WTC11 (cell line): Measurements from ENCODE around the gene KLC4. TPM values are rescaled to one million over a fixed set of nuclear protein-coding genes. Genes with fewer than 3 reads are reported as not detected.

Experiments used
- ATAC-seq: fragments of 200-7000 bp; cut with Tn5 transposase; 2 replicates; pipeline ENCODE4 v1.10.0; 2021; ENCODE audit warnings: mild to moderate bottlenecking, moderate library complexity
- CTCF ChIA-PET: fragments of 300-600 bp; sonication (Branson Sonifier 250); formaldehyde crosslinking; loops from one replicate; lab custom pipeline; 2021; ENCODE audit warnings: antibody characterized with exemption; lab: Charles Lee
- POLR2A ChIA-PET: fragments of 350-600 bp; sonication (Branson Sonifier 250); formaldehyde crosslinking; loops from one replicate; lab custom pipeline; 2021; ENCODE audit warnings: antibody characterized with exemption; lab: Charles Lee
- DNase-seq: peaks from one replicate; pipeline ENCODE4 v3.0.0; 2021; ENCODE audit warnings: low spot score
- H3K27ac Mint-ChIP-seq: 2 replicates; pipeline ENCODE4 v1.8.0; 2021; ENCODE audit warnings: mixed read lengths
- H3K27me3 Mint-ChIP-seq: 2 replicates; pipeline ENCODE4 v1.8.0; 2021; ENCODE audit warnings: low read depth, mild to moderate bottlenecking, moderate library complexity, mixed read lengths
- H3K36me3 Mint-ChIP-seq: 2 replicates; pipeline ENCODE4 v1.8.0; 2021; ENCODE audit warnings: mixed read lengths
- H3K4me1 Mint-ChIP-seq: 2 replicates; pipeline ENCODE4 v1.8.0; 2022; ENCODE audit warnings: mixed read lengths
- H3K4me3 Mint-ChIP-seq: 2 replicates; pipeline ENCODE4 v1.8.0; 2021; ENCODE audit warnings: mild to moderate bottlenecking, moderate library complexity, mixed read lengths
- H3K9me3 Mint-ChIP-seq: 2 replicates; pipeline ENCODE4 v1.8.0; 2021; ENCODE audit warnings: mixed read lengths
- CREM ChIP-seq: sonication (generic); formaldehyde crosslinking; IDR thresholded peaks from 2 replicates; pipeline ENCODE4 v1.8.1; 2022; ENCODE audit warnings: mild to moderate bottlenecking, missing genetic modification reagents, moderate library complexity
- FOXP1 ChIP-seq: sonication (generic); formaldehyde crosslinking; IDR thresholded peaks from 2 replicates; pipeline ENCODE4 v1.8.0; 2022; ENCODE audit warnings: missing genetic modification reagents, mild to moderate bottlenecking, moderate library complexity, borderline replicate concordance
- MXD4 ChIP-seq: fragments of 250-450 bp; sonication (Bioruptor Pico); IDR thresholded peaks from 2 replicates; pipeline ENCODE4 v1.8.0; 2021; ENCODE audit warnings: mild to moderate bottlenecking, moderate library complexity, borderline replicate concordance
- MYBL2 ChIP-seq: sonication (generic); formaldehyde crosslinking; IDR thresholded peaks from 2 replicates; pipeline ENCODE4 v1.8.1; 2023; ENCODE audit warnings: mild to moderate bottlenecking, moderate library complexity, missing genetic modification reagents
- NFYB ChIP-seq: sonication (generic); formaldehyde crosslinking; conservative IDR thresholded peaks from 2 replicates; pipeline ENCODE4 v1.8.0; 2022; ENCODE audit warnings: low read depth, missing genetic modification reagents
- NR2C2 ChIP-seq: sonication (generic); formaldehyde crosslinking; IDR thresholded peaks from 2 replicates; pipeline ENCODE4 v1.8.0; 2022; ENCODE audit warnings: mild to moderate bottlenecking, missing genetic modification reagents
- USF2 ChIP-seq: sonication (generic); formaldehyde crosslinking; IDR thresholded peaks from 2 replicates; pipeline ENCODE4 v1.8.1; 2023; ENCODE audit warnings: mild to moderate bottlenecking, missing genetic modification reagents, moderate library complexity
- ZNF138 ChIP-seq: sonication (generic); formaldehyde crosslinking; conservative IDR thresholded peaks from 2 replicates; pipeline ENCODE4 v1.8.1; 2022; ENCODE audit warnings: mild to moderate bottlenecking, moderate library complexity, missing genetic modification reagents
- total RNA-seq: library from RNA; stranded (reverse); gene quantifications from 3 replicates; pipeline ENCODE4 v1.2.3, GENCODE V29; 2021
- TF ChIP-seq, protein P1 (sequence below): fragments of 250-450 bp; sonication (Bioruptor Pico); IDR thresholded peaks from 2 replicates; pipeline ENCODE4 v1.9.0; 2021; ENCODE audit warnings: mild to moderate bottlenecking, borderline replicate concordance
- TF ChIP-seq, protein P2 (sequence below): sonication (generic); formaldehyde crosslinking; IDR thresholded peaks from 2 replicates; pipeline ENCODE4 v1.8.0; 2022; ENCODE audit warnings: mild to moderate bottlenecking, missing genetic modification reagents
- TF ChIP-seq, protein P3 (sequence below): fragments of 250-450 bp; sonication (Bioruptor Pico); conservative IDR thresholded peaks from 2 replicates; pipeline ENCODE4 v1.9.0; 2021; ENCODE audit warnings: mild to moderate bottlenecking
- TF ChIP-seq, protein P4 (sequence below): sonication (generic); formaldehyde crosslinking; IDR thresholded peaks from 2 replicates; pipeline ENCODE4 v1.8.1; 2022; ENCODE audit warnings: low read depth, mild to moderate bottlenecking, moderate library complexity, missing genetic modification reagents, borderline replicate concordance
- TF ChIP-seq, protein P5 (sequence below): fragments of 250-450 bp; sonication (Bioruptor Pico); IDR thresholded peaks from 2 replicates; pipeline ENCODE4 v1.9.0; 2021; ENCODE audit warnings: mild to moderate bottlenecking
- TF ChIP-seq, protein P6 (sequence below): fragments of 250-450 bp; sonication (Bioruptor Pico); IDR thresholded peaks from 2 replicates; pipeline ENCODE4 v1.9.0; 2021; ENCODE audit warnings: mild to moderate bottlenecking

Gene KLC4
- total RNA-seq, 1 experiment from 2014 or later: 35.7 TPM

DNA sequence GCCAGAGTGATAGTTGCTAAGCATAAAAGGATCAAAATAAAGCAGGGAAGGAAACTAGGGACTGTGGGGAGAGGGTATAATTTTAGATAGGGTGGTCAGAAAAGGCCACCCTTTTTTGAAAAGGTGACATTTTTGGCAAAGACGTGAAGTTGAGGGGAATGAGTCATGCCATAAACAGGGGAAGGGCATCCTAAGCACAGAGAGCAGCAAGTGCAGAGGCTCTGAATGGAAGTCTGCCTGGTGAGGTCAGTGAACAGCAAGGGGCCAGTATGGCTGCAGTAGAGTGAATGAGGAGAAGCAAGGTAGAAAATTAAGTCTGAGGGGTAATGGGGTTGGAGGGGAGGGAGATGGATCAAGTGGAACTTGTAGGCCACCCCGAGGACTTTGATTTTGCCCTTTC, 2.4 kb downstream of the KLC4 start (continued):
- TF ChIP-seq, protein P1, sequence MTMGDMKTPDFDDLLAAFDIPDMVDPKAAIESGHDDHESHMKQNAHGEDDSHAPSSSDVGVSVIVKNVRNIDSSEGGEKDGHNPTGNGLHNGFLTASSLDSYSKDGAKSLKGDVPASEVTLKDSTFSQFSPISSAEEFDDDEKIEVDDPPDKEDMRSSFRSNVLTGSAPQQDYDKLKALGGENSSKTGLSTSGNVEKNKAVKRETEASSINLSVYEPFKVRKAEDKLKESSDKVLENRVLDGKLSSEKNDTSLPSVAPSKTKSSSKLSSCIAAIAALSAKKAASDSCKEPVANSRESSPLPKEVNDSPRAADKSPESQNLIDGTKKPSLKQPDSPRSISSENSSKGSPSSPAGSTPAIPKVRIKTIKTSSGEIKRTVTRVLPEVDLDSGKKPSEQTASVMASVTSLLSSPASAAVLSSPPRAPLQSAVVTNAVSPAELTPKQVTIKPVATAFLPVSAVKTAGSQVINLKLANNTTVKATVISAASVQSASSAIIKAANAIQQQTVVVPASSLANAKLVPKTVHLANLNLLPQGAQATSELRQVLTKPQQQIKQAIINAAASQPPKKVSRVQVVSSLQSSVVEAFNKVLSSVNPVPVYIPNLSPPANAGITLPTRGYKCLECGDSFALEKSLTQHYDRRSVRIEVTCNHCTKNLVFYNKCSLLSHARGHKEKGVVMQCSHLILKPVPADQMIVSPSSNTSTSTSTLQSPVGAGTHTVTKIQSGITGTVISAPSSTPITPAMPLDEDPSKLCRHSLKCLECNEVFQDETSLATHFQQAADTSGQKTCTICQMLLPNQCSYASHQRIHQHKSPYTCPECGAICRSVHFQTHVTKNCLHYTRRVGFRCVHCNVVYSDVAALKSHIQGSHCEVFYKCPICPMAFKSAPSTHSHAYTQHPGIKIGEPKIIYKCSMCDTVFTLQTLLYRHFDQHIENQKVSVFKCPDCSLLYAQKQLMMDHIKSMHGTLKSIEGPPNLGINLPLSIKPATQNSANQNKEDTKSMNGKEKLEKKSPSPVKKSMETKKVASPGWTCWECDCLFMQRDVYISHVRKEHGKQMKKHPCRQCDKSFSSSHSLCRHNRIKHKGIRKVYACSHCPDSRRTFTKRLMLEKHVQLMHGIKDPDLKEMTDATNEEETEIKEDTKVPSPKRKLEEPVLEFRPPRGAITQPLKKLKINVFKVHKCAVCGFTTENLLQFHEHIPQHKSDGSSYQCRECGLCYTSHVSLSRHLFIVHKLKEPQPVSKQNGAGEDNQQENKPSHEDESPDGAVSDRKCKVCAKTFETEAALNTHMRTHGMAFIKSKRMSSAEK (CRISPR knock-in tag): no peak

- Mint-ChIP-seq H3K4me3 (no peak overlapping the region), H3K27me3 (no peaks in the 10 kb centered on the region), H3K9me3 (no peaks in the 10 kb centered on the region), H3K4me1 (peaks cover 21% of the 10 kb centered on the region), H3K27ac (no peak overlapping the region), H3K36me3 (peaks cover 16% of the 10 kb centered on the region; the same call in 1 of the 2 replicates)
- TF ChIP-seq ZNF138 (CRISPR knock-in tag): no peak
- no peak for TF ChIP-seq USF2 (CRISPR knock-in tag)
- TF ChIP-seq, protein P2, sequence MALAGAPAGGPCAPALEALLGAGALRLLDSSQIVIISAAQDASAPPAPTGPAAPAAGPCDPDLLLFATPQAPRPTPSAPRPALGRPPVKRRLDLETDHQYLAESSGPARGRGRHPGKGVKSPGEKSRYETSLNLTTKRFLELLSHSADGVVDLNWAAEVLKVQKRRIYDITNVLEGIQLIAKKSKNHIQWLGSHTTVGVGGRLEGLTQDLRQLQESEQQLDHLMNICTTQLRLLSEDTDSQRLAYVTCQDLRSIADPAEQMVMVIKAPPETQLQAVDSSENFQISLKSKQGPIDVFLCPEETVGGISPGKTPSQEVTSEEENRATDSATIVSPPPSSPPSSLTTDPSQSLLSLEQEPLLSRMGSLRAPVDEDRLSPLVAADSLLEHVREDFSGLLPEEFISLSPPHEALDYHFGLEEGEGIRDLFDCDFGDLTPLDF (CRISPR knock-in tag): no peak
- TF ChIP-seq, protein P3, sequence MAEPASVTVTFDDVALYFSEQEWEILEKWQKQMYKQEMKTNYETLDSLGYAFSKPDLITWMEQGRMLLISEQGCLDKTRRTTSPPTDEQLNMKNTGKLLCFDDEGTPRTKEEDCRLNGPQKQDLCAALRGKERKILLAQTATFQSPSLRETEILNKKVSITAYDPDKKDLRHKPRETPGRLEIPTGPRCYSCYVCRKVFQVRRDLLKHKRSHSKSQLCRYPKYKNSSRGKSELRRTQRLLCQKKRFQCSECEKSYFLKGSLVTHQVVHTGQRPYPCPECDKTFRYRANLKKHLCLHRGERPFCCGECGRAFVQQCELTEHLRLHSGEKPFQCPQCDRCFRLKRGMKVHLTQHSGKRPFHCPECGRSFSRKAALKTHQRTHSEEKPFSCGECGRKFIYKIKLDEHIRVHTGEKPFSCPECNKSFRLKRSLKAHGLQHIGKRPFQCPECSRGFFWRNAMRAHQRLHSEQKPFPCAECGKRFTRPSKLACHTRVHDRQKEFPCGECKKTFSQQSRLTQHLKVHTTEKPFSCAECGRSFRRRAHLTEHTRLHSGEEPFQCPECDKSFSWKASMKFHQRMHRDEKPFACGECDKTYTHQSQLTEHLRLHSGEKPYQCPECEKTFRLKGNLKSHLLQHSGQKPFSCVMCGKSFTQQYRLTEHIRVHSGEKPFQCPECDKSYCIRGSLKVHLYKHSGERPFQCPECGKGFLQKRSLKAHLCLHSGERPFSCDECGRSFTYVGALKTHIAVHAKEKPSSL (CRISPR knock-in tag): no peak
- DNase-seq (no peak), ATAC-seq (no peak)
- POLR2A ChIA-PET: interaction anchor here (2.1 kb wide), 1 partner anchor 13 kb away, joined by 5 read pairs; the partner anchor contains the start of gene PTK7
- CTCF ChIA-PET: no interaction called here
Measured at GRCh38 chr6:43062818-43063217, 3.4 kb downstream of the KLC4 start.

GRCh38 chr6:43070028-43070632, 10.7 kb downstream of the KLC4 start:
- POLR2A ChIA-PET: no interaction called here
- DNase-seq: no peak
- peaks cover 16% of the 10 kb centered on the region for H3K4me1 Mint-ChIP-seq
- H3K36me3 Mint-ChIP-seq: peaks cover 8% of the 10 kb centered on the region; the same call in 1 of the 2 replicates
- H3K27me3 Mint-ChIP-seq: no peaks in the 10 kb centered on the region; the same call in 1 of the 2 replicates
- CTCF ChIA-PET: interaction anchor here (0.7 to 5.0 kb wide), 5 partner anchors 9 to 86 kb away, joined by 3 to 39 read pairs (median 5); no protein-coding TSS in a partner anchor
- no peaks in the 10 kb centered on the region for H3K9me3 Mint-ChIP-seq
- H3K27ac Mint-ChIP-seq: peak overlapping the region; percentile 94
- no peak overlapping the region for H3K4me3 Mint-ChIP-seq
- peak; percentile 93 for ATAC-seq
- TF ChIP-seq, protein P4, sequence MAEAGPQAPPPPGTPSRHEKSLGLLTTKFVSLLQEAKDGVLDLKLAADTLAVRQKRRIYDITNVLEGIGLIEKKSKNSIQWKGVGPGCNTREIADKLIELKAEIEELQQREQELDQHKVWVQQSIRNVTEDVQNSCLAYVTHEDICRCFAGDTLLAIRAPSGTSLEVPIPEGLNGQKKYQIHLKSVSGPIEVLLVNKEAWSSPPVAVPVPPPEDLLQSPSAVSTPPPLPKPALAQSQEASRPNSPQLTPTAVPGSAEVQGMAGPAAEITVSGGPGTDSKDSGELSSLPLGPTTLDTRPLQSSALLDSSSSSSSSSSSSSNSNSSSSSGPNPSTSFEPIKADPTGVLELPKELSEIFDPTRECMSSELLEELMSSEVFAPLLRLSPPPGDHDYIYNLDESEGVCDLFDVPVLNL (CRISPR knock-in tag): no peak
- TF ChIP-seq NR2C2 (CRISPR knock-in tag) (no peak), MXD4 (CRISPR knock-in tag) (no peak), CREM (CRISPR knock-in tag) (no peak), FOXP1 (no peak), NFYB (CRISPR knock-in tag) (no peak), MYBL2 (CRISPR knock-in tag) (no peak)
- TF ChIP-seq, protein P5, sequence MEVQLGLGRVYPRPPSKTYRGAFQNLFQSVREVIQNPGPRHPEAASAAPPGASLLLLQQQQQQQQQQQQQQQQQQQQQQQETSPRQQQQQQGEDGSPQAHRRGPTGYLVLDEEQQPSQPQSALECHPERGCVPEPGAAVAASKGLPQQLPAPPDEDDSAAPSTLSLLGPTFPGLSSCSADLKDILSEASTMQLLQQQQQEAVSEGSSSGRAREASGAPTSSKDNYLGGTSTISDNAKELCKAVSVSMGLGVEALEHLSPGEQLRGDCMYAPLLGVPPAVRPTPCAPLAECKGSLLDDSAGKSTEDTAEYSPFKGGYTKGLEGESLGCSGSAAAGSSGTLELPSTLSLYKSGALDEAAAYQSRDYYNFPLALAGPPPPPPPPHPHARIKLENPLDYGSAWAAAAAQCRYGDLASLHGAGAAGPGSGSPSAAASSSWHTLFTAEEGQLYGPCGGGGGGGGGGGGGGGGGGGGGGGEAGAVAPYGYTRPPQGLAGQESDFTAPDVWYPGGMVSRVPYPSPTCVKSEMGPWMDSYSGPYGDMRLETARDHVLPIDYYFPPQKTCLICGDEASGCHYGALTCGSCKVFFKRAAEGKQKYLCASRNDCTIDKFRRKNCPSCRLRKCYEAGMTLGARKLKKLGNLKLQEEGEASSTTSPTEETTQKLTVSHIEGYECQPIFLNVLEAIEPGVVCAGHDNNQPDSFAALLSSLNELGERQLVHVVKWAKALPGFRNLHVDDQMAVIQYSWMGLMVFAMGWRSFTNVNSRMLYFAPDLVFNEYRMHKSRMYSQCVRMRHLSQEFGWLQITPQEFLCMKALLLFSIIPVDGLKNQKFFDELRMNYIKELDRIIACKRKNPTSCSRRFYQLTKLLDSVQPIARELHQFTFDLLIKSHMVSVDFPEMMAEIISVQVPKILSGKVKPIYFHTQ: no peak
- TF ChIP-seq, protein P3 (CRISPR knock-in tag): no peak
- TF ChIP-seq, protein P6, sequence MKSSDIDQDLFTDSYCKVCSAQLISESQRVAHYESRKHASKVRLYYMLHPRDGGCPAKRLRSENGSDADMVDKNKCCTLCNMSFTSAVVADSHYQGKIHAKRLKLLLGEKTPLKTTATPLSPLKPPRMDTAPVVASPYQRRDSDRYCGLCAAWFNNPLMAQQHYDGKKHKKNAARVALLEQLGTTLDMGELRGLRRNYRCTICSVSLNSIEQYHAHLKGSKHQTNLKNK (CRISPR knock-in tag): no peak
